ENCODE data around the gene FAM83D. TPM values are rescaled to one million over a fixed set of nuclear protein-coding genes. Genes with fewer than 3 reads are reported as not detected.

The FAM83D gene
- total RNA-seq, 1 donor from 2014 or later = 4.5 TPM

DNA sequence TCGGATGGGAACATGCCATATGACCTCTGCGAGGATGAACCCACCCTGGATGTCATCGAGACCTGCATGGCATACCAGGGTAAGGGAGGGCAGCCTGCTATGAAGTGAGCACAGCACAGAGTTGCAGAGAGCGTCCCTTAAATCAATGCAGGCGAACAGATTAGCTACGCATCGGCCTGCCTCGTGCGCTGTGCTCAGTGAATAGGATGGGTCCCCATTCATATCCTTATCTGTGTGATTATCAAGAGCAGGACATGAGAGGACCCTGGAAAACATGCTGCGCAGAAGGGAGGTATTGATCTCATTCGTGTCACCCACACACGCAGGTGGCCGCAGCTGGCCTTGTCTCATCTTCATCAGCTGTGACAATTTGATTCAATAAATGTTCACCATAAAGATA lies 25.6 kb upstream of the FAM83D start:
- Mint-ChIP-seq H3K27me3 (ENCODE audit: low read depth) (peaks cover 50% of the 10 kb centered on the region), H3K4me3 (ENCODE audit: unreplicated experiment) (no peak overlapping the region), H3K27ac (ENCODE audit: unreplicated experiment) (no peak overlapping the region), H3K9me3 (ENCODE audit: low read depth) (no peaks in the 10 kb centered on the region), H3K4me1 (ENCODE audit: low read depth) (no peaks in the 10 kb centered on the region), H3K36me3 (ENCODE audit: low read depth) (no peaks in the 10 kb centered on the region)
- TF ChIP-seq, protein P1, sequence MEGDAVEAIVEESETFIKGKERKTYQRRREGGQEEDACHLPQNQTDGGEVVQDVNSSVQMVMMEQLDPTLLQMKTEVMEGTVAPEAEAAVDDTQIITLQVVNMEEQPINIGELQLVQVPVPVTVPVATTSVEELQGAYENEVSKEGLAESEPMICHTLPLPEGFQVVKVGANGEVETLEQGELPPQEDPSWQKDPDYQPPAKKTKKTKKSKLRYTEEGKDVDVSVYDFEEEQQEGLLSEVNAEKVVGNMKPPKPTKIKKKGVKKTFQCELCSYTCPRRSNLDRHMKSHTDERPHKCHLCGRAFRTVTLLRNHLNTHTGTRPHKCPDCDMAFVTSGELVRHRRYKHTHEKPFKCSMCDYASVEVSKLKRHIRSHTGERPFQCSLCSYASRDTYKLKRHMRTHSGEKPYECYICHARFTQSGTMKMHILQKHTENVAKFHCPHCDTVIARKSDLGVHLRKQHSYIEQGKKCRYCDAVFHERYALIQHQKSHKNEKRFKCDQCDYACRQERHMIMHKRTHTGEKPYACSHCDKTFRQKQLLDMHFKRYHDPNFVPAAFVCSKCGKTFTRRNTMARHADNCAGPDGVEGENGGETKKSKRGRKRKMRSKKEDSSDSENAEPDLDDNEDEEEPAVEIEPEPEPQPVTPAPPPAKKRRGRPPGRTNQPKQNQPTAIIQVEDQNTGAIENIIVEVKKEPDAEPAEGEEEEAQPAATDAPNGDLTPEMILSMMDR (IDR thresholded peaks at IDR 0.05) = no peak
- no peak for DNase-seq (ENCODE audit: low spot score)

DNA sequence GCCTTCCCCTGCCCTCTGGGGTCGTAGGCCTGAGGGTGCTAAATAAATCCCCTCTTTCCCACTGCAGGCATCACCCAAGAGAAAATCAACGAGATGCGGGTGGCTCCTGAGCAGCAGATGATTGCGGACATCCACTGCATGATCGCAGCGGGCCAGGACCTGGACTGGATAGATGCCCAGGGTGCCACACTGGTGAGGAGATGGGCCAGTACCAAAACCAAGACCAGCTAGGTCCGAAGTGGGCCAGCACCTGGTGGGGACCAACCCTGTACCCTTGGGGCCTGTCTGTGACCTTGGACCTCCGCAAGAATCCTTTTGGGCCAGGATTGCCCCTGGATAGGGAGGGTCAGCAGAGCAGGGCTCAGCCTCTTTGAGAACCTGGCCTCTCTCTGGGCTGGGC lies 23.6 kb upstream of the FAM83D start:
- no peak overlapping the region for H3K4me3 Mint-ChIP-seq (ENCODE audit: unreplicated experiment)
- no peaks in the 10 kb centered on the region for H3K9me3 Mint-ChIP-seq (ENCODE audit: low read depth)
- no peak for DNase-seq (ENCODE audit: low spot score)
- H3K4me1 Mint-ChIP-seq (ENCODE audit: low read depth) = no peaks in the 10 kb centered on the region
- TF ChIP-seq, protein P1 (IDR thresholded peaks at IDR 0.05) = no peak
- H3K27me3 Mint-ChIP-seq (ENCODE audit: low read depth) = peaks cover 55% of the 10 kb centered on the region
- peaks cover 2% of the 10 kb centered on the region for H3K36me3 Mint-ChIP-seq (ENCODE audit: low read depth)
- no peak overlapping the region for H3K27ac Mint-ChIP-seq (ENCODE audit: unreplicated experiment)

DNA sequence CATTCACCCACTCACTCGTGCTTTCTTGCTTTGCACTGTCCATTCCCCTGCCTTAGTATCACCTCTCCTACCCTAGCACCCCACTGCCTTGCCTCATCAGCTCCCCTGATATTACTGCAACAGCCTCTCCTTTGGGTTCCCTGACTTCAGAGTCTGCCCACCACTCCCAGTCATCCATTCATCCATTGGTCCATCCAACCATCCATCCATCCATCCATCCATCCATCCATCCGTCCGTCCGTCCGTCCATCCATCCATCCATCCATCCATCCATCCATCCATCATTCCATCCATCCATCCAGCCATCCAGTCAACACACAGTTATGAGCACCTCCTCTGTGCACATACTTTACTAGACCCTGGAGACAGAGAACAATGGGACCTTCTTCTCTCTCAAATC lies 22.9 kb upstream of the FAM83D start:
- Mint-ChIP-seq H3K4me1 (ENCODE audit: low read depth) (no peaks in the 10 kb centered on the region), H3K27ac (ENCODE audit: unreplicated experiment) (no peak overlapping the region), H3K9me3 (ENCODE audit: low read depth) (no peaks in the 10 kb centered on the region), H3K4me3 (ENCODE audit: unreplicated experiment) (no peak overlapping the region), H3K36me3 (ENCODE audit: low read depth) (peaks cover 2% of the 10 kb centered on the region), H3K27me3 (ENCODE audit: low read depth) (peaks cover 55% of the 10 kb centered on the region)
- TF ChIP-seq, protein P1 (IDR thresholded peaks at IDR 0.05) = no peak
- DNase-seq (ENCODE audit: low spot score) = no peak

DNA sequence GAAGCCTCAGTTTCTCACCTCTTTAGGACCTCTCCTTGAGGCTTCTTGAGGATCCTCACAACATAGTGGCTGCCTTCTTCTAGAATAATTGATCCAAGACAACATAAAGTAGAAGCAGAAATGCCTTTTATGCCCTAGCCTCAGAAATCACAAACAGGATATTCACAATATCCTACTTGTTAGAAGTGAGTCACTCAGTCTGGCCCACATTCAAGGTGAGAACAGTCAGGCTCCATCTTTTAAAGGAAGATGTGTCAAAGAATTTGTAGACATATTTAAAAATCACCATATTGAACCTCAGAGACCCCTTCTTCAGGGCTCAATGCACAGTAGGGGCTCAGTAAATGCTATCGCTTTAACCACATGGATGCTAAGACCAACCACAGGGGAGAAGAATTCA lies 20.8 kb upstream of the FAM83D start:
- TF ChIP-seq, protein P1 (IDR thresholded peaks at IDR 0.05) = no peak
- Mint-ChIP-seq H3K27me3 (ENCODE audit: low read depth) (peaks cover 48% of the 10 kb centered on the region), H3K4me3 (ENCODE audit: unreplicated experiment) (no peak overlapping the region), H3K9me3 (ENCODE audit: low read depth) (no peaks in the 10 kb centered on the region), H3K36me3 (ENCODE audit: low read depth) (peaks cover 2% of the 10 kb centered on the region), H3K4me1 (ENCODE audit: low read depth) (no peaks in the 10 kb centered on the region), H3K27ac (ENCODE audit: unreplicated experiment) (no peak overlapping the region)
- DNase-seq (ENCODE audit: low spot score) = no peak

DNA sequence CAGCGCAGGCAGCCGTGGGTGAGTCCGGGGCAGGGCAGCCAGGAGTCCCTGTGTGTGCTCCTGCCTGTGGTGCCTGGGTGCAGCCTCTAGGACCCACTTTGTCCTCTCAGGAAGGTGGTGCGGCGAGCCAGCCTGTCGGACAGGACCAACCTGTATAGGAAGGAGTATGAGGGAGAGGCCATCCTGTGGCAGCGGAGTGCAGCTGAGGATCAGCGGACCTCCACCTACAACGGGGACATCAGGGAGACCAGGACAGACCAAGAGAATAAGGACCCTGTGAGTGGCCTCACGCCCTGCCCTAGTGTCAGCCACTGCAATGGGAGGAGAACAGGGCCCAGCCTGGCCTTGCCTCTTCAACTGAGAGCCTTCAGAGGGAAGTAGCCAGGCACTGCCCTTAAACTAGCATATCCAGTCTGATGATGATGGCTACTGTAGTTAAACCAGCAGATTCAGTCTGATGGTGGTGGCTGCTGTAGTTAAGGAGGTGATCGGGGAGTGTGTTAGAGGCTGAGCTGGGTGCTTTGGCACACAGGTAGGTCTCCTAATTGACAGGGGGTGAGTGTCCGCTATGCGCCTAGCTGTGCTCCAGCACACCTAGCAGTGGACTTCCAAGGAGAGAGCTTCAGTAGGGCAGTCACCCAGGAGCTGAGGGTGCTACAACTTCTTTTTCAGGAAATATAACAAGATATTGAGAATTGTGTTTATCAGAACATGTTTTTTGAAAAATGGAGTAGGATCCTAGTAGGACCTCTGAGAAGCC lies 18.1 kb upstream of the FAM83D start:
- no peaks in the 10 kb centered on the region for H3K9me3 Mint-ChIP-seq (ENCODE audit: low read depth)
- no peak overlapping the region for H3K27ac Mint-ChIP-seq (ENCODE audit: unreplicated experiment)
- no peaks in the 10 kb centered on the region for H3K4me1 Mint-ChIP-seq (ENCODE audit: low read depth)
- TF ChIP-seq, protein P1 (IDR thresholded peaks at IDR 0.05) = no peak
- H3K4me3 Mint-ChIP-seq (ENCODE audit: unreplicated experiment) = no peak overlapping the region
- H3K36me3 Mint-ChIP-seq (ENCODE audit: low read depth) = peaks cover 2% of the 10 kb centered on the region
- peaks cover 34% of the 10 kb centered on the region for H3K27me3 Mint-ChIP-seq (ENCODE audit: low read depth)
- no peak for DNase-seq (ENCODE audit: low spot score)
